ENCODE data around the gene CALU.

The CALU gene

DNA sequence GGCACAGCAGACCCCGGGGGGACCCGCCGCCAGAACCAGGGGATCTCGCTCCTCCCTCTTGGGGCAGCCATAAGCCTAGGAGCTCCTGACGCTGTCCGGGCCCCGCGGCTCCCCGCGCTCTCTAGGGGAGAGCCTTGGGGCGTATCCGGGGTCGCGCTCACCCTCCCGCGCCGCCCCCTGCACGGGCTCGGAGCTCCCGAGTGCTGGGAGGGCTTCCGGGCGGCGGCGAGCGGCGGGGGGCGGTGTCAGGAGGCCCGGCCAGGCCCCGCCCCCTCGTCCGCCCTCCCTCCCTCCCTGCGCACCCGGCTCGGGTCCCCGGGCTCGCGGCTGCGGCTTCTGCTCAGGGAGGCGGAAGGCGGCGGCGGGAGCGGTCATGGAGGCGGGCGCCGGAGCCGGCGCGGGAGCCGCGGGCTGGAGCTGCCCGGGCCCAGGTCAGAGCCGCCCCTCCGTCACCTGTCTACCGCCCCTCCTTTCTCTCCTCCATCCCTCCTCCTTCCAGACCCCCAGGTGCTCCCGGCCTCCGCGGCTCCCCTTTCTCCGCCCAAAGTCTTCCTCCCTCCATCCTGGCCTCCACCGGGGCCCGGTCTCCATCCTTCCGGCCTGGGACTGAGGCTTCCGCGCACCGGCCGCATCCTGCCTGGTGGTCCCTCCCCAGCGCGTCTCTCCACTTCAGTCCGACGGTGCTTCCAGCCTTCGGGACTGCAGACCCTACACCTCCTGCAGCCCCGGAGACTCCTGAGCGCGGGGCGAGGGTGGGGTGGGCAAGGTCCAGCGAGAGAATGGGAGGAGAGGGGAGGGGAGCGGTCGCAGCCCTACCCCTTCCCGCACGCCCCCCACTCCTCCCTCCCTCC is 52.2 kb downstream of the CALU start, which contains the start of gene CCDC136:
TSS of gene CCDC136 (plus strand) at position 848 of the 851 bp plus-strand sequence. CDS start 444 bp downstream, outside the sequence.
- TF ChIP-seq, protein P1, sequence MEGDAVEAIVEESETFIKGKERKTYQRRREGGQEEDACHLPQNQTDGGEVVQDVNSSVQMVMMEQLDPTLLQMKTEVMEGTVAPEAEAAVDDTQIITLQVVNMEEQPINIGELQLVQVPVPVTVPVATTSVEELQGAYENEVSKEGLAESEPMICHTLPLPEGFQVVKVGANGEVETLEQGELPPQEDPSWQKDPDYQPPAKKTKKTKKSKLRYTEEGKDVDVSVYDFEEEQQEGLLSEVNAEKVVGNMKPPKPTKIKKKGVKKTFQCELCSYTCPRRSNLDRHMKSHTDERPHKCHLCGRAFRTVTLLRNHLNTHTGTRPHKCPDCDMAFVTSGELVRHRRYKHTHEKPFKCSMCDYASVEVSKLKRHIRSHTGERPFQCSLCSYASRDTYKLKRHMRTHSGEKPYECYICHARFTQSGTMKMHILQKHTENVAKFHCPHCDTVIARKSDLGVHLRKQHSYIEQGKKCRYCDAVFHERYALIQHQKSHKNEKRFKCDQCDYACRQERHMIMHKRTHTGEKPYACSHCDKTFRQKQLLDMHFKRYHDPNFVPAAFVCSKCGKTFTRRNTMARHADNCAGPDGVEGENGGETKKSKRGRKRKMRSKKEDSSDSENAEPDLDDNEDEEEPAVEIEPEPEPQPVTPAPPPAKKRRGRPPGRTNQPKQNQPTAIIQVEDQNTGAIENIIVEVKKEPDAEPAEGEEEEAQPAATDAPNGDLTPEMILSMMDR (IDR thresholded peaks at IDR 0.05; ENCODE audit: low read depth, low read length, missing control alignments): no peak
- DNase-seq (ENCODE audit: low read depth): no peak
- H3K4me3 ChIP-seq (ENCODE audit: low read depth, low read length): peak within 1 kb of the TSS; percentile 58

DNA sequence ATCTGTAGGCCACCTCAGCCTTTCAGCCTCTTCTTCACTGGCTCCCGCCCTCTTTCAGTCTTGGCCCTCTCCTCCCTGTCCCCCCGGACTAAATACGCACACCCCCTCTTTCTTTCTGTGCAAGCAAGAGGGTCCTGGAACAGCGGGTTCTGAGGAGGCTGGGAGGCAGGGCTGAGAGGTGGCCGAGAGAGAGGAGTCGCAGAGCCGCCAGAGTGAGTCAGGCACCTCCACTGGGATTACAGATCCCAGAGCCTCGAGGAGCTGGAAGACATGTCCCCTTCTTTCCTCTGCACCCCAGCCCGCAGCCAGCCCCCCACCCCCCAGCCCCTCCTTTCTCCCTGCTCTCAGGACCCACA is 52.8 kb downstream of the CALU start:
- DNase-seq (ENCODE audit: low read depth): no peak
- H3K4me3 ChIP-seq (ENCODE audit: low read depth, low read length): peak overlapping the region; percentile 58
- TF ChIP-seq, protein P1 (IDR thresholded peaks at IDR 0.05; ENCODE audit: low read depth, low read length, missing control alignments): no peak

DNA sequence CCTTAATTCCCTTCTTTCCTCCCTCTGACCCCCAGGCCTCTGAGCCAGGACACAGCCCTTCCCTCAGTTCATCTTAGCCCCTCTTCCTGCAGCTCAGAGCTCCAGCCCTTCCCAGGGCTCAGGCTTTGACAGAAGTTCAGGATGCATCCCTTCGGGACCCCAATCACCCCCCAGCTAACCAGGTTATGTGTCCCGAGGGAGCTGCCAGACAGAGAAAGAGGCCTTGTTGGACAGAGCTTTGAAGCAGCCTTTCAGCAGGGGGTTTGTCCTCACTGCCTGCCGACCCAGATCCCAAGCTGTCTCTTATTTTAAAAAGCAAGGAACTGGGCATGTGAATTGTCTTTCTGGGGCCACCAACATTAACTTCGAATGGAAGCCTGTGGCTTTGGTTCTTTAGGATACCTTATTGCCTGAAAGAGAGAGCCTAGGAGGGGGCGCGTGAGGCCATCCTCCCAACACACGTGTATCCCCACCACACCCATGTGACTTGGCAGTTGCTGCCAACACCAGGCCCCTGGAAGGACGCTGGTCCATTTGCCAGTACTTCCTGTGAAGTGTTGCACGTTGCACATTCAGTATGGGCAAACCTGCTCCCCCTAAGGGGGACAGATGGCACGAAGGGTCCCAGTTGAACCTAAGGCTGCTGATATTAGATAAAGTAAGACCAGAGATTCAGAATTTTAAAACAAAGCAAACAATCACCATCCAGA is 53.5 kb downstream of the CALU start:
- TF ChIP-seq, protein P1 (IDR thresholded peaks at IDR 0.05; ENCODE audit: low read depth, low read length, missing control alignments): no peak
- DNase-seq (ENCODE audit: low read depth): no peak
- no peak overlapping the region for H3K4me3 ChIP-seq (ENCODE audit: low read depth, low read length)

DNA sequence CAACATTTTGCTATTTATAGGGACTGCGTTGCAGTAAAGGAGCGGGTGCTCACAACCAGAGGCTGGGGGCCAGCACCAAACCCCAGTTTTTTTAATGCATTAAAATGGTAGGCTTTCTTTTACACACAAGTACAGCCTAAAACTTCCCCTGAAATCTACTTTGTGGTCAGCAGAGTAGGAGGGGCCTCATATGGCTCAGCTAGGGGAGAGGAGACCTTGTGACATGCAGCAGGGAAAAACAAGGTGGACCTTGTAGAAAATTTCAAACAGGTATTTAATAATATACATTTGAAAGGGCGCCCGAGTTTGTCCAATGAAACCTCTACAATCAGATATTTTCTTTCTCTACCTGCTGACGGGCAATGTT is 54.0 kb downstream of the CALU start:
- DNase-seq (ENCODE audit: low read depth): no peak
- H3K4me3 ChIP-seq (ENCODE audit: low read depth, low read length): no peak overlapping the region
- TF ChIP-seq, protein P1 (IDR thresholded peaks at IDR 0.05; ENCODE audit: low read depth, low read length, missing control alignments): no peak

DNA sequence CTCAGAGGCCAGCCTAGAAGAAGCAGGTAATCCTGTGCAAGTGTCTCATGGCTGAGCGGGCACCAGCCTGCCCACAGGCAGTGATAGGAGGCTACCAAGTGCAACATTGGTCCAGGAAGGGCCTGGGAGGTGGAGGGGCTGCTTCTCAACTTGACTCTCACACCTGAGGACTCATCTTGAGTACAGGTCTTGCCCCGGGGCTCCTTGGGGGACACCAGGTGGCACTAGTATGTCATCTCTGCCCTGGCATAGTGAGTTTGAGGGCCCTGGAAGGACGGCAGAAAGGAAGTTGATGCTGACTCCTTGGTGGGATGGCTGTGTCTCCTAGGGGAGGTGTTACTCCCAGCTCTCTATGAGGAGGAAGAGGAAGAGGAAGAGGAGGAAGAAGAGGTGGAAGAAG is 54.9 kb downstream of the CALU start:
- no peak for DNase-seq (ENCODE audit: low read depth)
- no peak overlapping the region for H3K4me3 ChIP-seq (ENCODE audit: low read depth, low read length)
- TF ChIP-seq, protein P1 (IDR thresholded peaks at IDR 0.05; ENCODE audit: low read depth, low read length, missing control alignments): peak; percentile 34

DNA sequence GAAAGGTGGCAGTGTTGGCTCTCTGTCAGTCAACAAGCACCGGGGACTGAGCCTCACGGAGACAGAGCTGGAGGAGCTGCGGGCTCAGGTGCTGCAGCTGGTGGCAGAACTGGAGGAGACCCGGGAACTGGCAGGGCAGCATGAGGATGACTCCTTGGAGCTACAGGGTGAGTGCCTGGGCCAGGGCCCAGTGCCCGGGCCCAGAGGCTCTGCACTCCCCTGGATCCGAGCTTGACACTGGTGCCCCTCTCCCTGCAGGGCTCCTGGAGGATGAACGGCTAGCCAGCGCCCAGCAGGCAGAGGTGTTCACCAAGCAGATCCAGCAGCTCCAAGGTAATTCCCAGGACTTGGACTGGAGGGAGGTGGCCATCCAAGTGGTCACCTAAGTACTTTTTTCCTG is 55.3 kb downstream of the CALU start:
- TF ChIP-seq, protein P1 (IDR thresholded peaks at IDR 0.05; ENCODE audit: low read depth, low read length, missing control alignments): no peak
- H3K4me3 ChIP-seq (ENCODE audit: low read depth, low read length): no peak overlapping the region
- DNase-seq (ENCODE audit: low read depth): no peak

Measured in GM12864 (cell line).